Loucy (cell line): ENCODE measurements around the gene IFT122.
"Not testable (repeated sequence)": the region's sequence is repeated elsewhere in the genome, so short reads cannot be mapped to it uniquely, and the experiment has no call there.

Experiments used
- H2AFZ ChIP-seq: fragments of 200-600 bp; sonication (generic); 2 replicates; pipeline ENCODE4 v1.6.0; 2016; ENCODE audit warnings: antibody characterized with exemption, mild to moderate bottlenecking, low read length, moderate library complexity
- H3F3A ChIP-seq: fragments of 200-600 bp; 2 replicates; pipeline ENCODE4 v1.6.0; 2016; ENCODE audit warnings: antibody characterized with exemption, low read depth, mild to moderate bottlenecking
- H3K27me3 ChIP-seq: fragments of 200-600 bp; sonication (generic); 2 replicates; pipeline ENCODE4 v1.6.1; 2014; ENCODE audit warnings: low read length, mild to moderate bottlenecking; ENCODE audit not compliant: insufficient read depth, poor library complexity, severe bottlenecking
- H3K36me3 ChIP-seq: fragments of 200-600 bp; sonication (generic); 2 replicates; pipeline ENCODE4 v1.6.1; 2016; ENCODE audit warnings: low read length; ENCODE audit not compliant: insufficient read depth
- H3K4me1 ChIP-seq: fragments of 200-600 bp; sonication (generic); 2 replicates; pipeline ENCODE4 v1.5.1; 2014; ENCODE audit warnings: low read length, mild to moderate bottlenecking; ENCODE audit not compliant: insufficient read depth, poor library complexity, severe bottlenecking
- H3K4me2 ChIP-seq: fragments of 200-600 bp; sonication (generic); 2 replicates; pipeline ENCODE4 v1.6.0; 2014; ENCODE audit warnings: antibody characterized with exemption, low read length, low read depth, mild to moderate bottlenecking; ENCODE audit not compliant: poor library complexity, severe bottlenecking
- H3K4me3 ChIP-seq: fragments of 200-600 bp; sonication (generic); 2 replicates; pipeline ENCODE4 v1.5.1; 2014; ENCODE audit warnings: low read length, mild to moderate bottlenecking, mixed read lengths; ENCODE audit not compliant: poor library complexity, severe bottlenecking
- H3K79me2 ChIP-seq: fragments of 200-600 bp; sonication (generic); 2 replicates; pipeline ENCODE4 v1.6.1; 2014; ENCODE audit warnings: low read length; ENCODE audit not compliant: insufficient read depth
- H3K9ac ChIP-seq: fragments of 200-600 bp; sonication (generic); 2 replicates; pipeline ENCODE4 v1.6.0; 2014; ENCODE audit warnings: mild to moderate bottlenecking, low read depth, low read length, moderate library complexity; ENCODE audit not compliant: poor library complexity, severe bottlenecking
- H3K9me2 ChIP-seq: fragments of 200-600 bp; sonication (generic); replicated peaks from 2 replicates; pipeline ENCODE4 v1.6.1; 2016; ENCODE audit warnings: low read depth, low read length, mixed read lengths
- H3K9me3 ChIP-seq: fragments of 200-600 bp; sonication (generic); 2 replicates; pipeline ENCODE4 v1.6.1; 2014; ENCODE audit warnings: mild to moderate bottlenecking, antibody characterized with exemption, low read length, low read depth; ENCODE audit not compliant: insufficient read depth
- H4K20me1 ChIP-seq: fragments of 200-600 bp; sonication (generic); 2 replicates; pipeline ENCODE4 v1.6.0; 2014; ENCODE audit warnings: antibody characterized with exemption, low read length, mild to moderate bottlenecking; ENCODE audit not compliant: insufficient read depth, poor library complexity, severe bottlenecking
- CTCF ChIP-seq: fragments of 200-600 bp; sonication (generic); conservative IDR thresholded peaks from 2 replicates; pipeline ENCODE4 v1.5.1; 2014; ENCODE audit warnings: mild to moderate bottlenecking, antibody characterized with exemption, low read length
- EZH2phosphoT487 ChIP-seq: fragments of 200-600 bp; IDR thresholded peaks from 2 replicates; pipeline ENCODE4 v1.6.1; 2018; ENCODE audit warnings: antibody characterized with exemption, mild to moderate bottlenecking, moderate library complexity, borderline replicate concordance

IFT122 gene

GRCh38 chr3:129439817-129440617 lies at the start of gene IFT122, which contains the start of gene MBD4:
TSS of gene IFT122 (plus strand) at chr3:129440224. CDS start at chr3:129440331, 107 bp downstream.
TSS of gene MBD4 (minus strand) at chr3:129439948. CDS start at chr3:129439833, 115 bp downstream.
- Histone ChIP-seq H3K4me2 (peak within 1 kb of the TSS; percentile 84), H3K4me3 (peak within 1 kb of the TSS; percentile 76), H3K9me2 (no peaks in the 10 kb centered on the region), H3K9me3 (no peaks in the 10 kb centered on the region), H3K9ac (peak within 1 kb of the TSS; percentile 84), H3K27me3 (no peaks in the 10 kb centered on the region), H3F3A (no peaks in the 10 kb centered on the region), H4K20me1 (peaks cover 11% of the 10 kb centered on the region), H3K79me2 (peaks cover 72% of the 10 kb centered on the region), H2AFZ (peak within 1 kb of the TSS; percentile 85), H3K36me3 (no peaks in the 10 kb centered on the region), H3K4me1 (peaks cover 75% of the 10 kb centered on the region)
- TF ChIP-seq CTCF (no peak), EZH2phosphoT487 (no peak)

- H2AFZ ChIP-seq, H3K27me3 ChIP-seq, H3K9ac ChIP-seq, H3F3A ChIP-seq, H3K4me2 ChIP-seq, H3K9me3 ChIP-seq, H3K9me2 ChIP-seq, H3K4me3 ChIP-seq: not testable (repeated sequence)
- peaks cover 54% of the 10 kb centered on the region; the same call in 1 of the 2 replicates for H3K36me3 ChIP-seq
- peaks cover 23% of the 10 kb centered on the region for H3K79me2 ChIP-seq
- H3K4me1 ChIP-seq: peaks cover 18% of the 10 kb centered on the region
- H4K20me1 ChIP-seq: peaks cover 15% of the 10 kb centered on the region
Observed at GRCh38 chr3:129391583-129391982, 48.4 kb upstream of the IFT122 start.

DNA sequence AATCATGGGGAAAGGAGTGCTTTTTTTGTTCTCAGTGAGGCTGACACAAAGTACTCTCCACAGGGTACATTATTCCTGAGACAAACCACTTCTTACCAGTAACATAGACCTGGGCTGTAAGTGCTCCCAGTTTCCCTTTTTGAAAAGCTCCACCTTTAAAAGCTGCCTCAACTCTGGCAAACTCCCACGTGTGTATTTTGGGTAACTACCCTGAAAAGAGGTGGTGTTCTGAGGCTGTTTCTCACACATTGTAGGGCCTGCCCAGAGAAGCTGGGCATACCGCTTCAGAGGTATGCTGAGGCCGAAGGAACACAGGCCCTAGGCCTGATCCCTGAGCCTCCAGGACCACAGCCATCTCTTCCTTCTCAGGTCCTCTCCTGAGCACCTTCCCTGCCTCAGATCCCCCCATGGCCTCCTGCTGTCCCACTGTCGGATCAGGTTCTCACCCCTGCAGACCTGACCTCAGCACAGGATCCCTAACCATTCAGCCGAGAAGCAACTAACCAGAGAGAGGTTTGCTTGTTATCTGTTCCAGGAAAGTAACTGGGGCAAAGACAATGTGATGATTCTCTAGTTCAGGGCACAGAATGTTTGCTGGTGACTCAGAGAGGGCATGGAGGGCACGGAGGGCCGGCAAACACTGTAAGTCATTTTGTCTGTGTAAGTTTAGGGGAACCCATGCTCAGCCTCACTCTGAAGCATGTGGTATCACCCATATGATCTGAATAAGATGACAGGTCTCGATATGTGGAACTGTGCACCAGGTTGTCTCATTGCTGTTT lies 47.7 kb upstream of the IFT122 start:
- H4K20me1 ChIP-seq: peaks cover 23% of the 10 kb centered on the region
- not testable (repeated sequence) for H3K4me3 ChIP-seq, H3K9ac ChIP-seq, H2AFZ ChIP-seq, H3K9me3 ChIP-seq, H3K4me2 ChIP-seq, H3K27me3 ChIP-seq, H3K9me2 ChIP-seq, H3F3A ChIP-seq
- peaks cover 23% of the 10 kb centered on the region for H3K4me1 ChIP-seq
- peaks cover 48% of the 10 kb centered on the region; the same call in 1 of the 2 replicates for H3K36me3 ChIP-seq
- H3K79me2 ChIP-seq: peaks cover 30% of the 10 kb centered on the region

DNA sequence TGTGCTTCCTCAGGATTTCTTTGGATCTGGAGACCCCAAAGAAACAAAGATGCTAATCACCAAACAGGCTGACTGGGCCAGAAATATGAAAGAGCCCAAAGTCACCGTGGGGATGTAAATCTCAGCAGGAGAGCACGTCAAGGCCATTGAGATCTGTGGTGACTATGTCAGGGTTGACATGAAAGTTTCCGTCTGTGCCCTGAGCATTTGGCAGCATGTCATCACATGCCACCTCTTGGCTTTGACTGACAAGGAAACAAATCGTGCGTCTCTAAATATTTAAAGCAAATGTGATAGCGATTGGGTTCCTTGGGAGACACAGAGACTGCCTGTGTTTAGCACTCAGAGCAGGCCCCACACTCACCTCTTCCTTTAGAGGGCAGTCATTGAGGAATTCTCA lies 46.8 kb upstream of the IFT122 start:
- H3K9me2 ChIP-seq: no peaks in the 10 kb centered on the region
- H3K27me3 ChIP-seq: no peaks in the 10 kb centered on the region
- H3K9ac ChIP-seq: no peak overlapping the region
- no peak overlapping the region for H2AFZ ChIP-seq
- no peaks in the 10 kb centered on the region for H3F3A ChIP-seq
- H3K4me3 ChIP-seq: no peak overlapping the region
- TF ChIP-seq EZH2phosphoT487 (no peak), CTCF (no peak)
- H4K20me1 ChIP-seq: peaks cover 32% of the 10 kb centered on the region
- no peak overlapping the region for H3K4me2 ChIP-seq
- H3K36me3 ChIP-seq: peaks cover 38% of the 10 kb centered on the region; the same call in 1 of the 2 replicates
- H3K9me3 ChIP-seq: no peaks in the 10 kb centered on the region
- H3K79me2 ChIP-seq: peaks cover 40% of the 10 kb centered on the region
- H3K4me1 ChIP-seq: peaks cover 33% of the 10 kb centered on the region

DNA sequence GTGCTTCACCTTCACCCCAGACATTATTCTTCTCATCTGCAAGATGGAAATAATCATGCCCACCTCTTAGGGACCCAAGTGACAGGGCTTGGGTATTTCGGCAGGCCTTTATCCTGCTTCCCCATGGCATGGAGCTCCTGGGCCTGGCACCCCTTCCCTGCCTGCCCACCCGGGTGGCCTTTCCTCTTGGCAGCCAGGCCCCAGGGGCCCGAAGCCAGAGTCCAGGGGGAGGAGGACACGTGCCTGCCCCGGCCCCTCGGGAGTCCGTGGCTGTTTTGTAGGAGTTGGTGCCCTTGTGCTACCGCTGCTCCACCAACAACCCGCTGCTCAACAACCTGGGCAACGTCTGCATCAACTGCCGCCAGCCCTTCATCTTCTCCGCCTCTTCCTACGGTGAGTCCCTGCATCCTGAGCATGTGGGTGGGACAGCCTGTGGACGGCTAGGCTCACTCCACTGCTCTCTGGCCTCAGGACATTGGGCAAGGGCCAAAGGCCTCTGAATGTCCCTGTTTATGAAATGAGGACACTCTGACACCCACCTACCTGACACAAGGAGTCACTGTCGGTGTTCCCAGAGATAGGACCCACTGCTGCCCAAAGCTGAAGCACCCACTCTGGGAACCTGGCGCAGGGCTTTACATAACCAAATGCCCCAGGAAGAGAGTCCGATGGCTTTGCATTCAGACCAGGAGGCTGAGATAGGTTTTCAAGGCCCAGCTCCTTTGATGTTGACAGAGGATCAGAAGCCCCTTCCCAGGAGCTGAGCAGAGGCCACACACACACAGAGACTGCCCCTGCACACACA lies 46.1 kb upstream of the IFT122 start:
- H3K4me1 ChIP-seq: peaks cover 37% of the 10 kb centered on the region
- H3K27me3 ChIP-seq, H3K4me3 ChIP-seq, H3K9me2 ChIP-seq, H3K9me3 ChIP-seq, H2AFZ ChIP-seq, H3F3A ChIP-seq, H3K9ac ChIP-seq, H3K4me2 ChIP-seq: not testable (repeated sequence)
- H3K36me3 ChIP-seq: peaks cover 35% of the 10 kb centered on the region; the same call in 1 of the 2 replicates
- H3K79me2 ChIP-seq: peaks cover 47% of the 10 kb centered on the region
- peaks cover 39% of the 10 kb centered on the region for H4K20me1 ChIP-seq
